ENCODE data around the gene LRRC59.
"Not testable (repeated sequence)": the region's sequence is repeated elsewhere in the genome, so short reads cannot be mapped to it uniquely, and the experiment has no call there.

LRRC59 gene

DNA sequence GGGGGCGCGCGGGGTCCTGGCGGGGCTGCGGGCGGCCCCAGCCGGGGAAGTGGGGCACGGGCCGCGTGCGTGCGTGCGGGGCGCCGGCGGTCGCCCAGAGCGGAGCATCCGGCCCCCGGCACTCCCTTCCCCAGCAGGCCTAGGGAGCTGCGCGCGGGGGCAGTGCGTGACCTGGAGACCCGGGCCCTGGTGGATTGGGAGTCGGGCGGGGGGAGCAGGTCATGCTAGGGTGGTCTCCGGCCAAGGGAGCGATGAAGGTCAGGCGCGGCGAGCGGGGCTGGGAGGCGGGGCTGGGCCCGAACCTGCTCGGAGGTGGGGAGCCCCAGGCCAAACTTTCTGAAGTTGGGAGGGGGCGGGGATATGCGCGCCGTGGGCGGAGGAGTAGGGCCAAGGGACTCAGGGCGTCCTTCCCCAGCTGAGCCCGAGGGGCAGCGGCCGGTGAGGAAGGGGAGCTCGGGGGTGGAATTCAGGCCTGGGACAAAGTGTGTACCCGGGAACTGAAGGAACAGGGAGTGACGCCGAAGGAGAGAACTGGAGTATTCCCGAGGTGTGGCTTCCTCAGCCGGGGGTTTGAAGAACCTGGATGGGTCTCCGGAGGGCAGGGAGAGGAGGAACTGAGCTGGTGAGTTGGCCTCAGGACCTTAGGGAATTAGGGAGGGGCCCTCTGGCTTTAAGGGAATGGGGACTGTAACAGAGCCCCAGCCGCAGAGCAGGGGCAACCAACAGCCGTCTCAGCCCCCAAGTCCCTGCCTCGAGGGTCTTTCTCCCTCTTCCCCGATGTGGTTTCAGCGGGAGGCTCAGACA is 50.8 kb downstream of the LRRC59 start:
- FAIRE-seq, result no peak
- peak; percentile 67 for DNase-seq (ENCODE audit: insufficient read length, low spot score)
- TF ChIP-seq POLR2A (IDR thresholded peaks at IDR 0.05; ENCODE audit: low read depth, low read length), result no peak

- FAIRE-seq, result no peak
- TF ChIP-seq POLR2A (IDR thresholded peaks at IDR 0.05; ENCODE audit: low read depth, low read length), result peak; percentile 59
- DNase-seq (ENCODE audit: insufficient read length, low spot score), result peak; percentile 97
These were observed 51.7 kb downstream of the LRRC59 start, which contains the start of gene XYLT2 for GRCh38 chr17:50345432-50346312. XYLT2 (plus strand) TSS chr17:50346126; CDS start chr17:50346141, 15 bp downstream.

DNA sequence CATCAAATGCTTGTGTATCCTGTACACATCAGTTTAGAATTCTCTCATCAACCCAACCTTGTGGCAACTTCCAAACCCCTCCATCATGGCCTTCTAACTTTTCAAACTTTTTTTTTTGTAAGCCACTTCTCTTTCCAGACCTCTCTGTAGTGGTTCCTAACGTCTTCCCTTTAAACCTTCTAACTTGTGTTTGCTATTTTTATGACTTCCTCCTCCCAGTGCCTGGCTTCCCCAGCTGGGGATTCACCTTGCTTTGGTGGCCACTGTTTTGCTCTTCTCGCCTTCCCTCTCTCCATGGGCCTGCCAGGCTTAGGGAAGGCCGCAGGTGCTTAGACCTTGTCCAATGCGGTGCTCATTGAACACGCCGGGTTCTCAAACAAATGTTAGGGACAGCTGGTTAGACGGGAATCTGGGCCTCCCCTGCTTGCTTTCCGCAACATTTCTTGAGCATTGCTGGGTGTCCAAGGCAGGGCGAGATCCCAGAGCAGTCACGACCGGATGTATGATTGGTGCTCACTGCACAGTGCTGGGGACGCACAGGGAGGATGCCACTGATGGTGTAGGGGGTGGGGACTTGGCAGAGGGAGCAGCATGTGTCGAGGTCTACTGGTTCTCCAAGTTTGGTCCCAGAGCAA is 52.5 kb downstream of the LRRC59 start:
- FAIRE-seq (no peak), DNase-seq (ENCODE audit: insufficient read length, low spot score) (no peak)
- no peak for TF ChIP-seq POLR2A (IDR thresholded peaks at IDR 0.05; ENCODE audit: low read depth, low read length)

DNA sequence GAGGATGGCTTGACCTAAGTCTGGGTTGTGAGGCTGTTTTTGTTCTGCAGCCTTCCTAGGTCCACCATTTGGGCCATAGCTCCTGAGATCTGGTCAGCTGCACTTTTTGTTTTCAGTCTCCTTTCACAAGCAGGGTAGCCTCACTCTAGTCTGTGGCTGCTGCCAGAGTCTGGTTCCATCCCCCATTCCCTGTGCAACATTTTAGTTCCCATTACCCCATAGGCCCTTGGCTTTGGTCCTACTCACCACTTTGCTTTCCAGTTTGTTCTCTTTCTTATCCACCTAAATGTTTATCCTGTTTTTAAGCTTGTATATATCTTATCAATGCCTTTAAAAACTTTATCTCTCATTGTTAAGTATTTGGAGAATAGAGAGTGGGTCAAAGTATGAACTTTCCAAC is 57.9 kb downstream of the LRRC59 start:
- no peak for TF ChIP-seq POLR2A (IDR thresholded peaks at IDR 0.05; ENCODE audit: low read depth, low read length)
- no peak for DNase-seq (ENCODE audit: insufficient read length, low spot score)
- FAIRE-seq, result no peak

DNA sequence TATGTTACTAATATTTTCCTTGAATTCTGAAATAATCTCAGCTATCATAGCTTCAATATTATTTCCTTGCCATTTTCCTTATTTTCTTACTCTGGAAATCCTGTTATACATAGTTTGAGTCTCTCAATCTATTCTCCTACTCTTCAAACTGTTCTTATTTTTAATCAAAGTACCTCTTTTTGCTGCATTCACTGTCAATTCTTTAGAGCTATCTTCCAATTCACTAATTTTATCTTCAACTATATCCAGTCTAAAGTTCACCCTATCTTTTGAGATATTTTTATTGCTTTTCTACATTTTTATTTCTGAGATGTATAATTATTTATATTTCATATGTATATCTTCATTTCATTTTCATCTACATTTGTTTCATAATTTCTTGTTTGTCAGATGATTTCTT is 58.7 kb downstream of the LRRC59 start:
- DNase-seq (ENCODE audit: insufficient read length, low spot score), result no peak
- TF ChIP-seq POLR2A (IDR thresholded peaks at IDR 0.05; ENCODE audit: low read depth, low read length), result no peak
- FAIRE-seq, result no peak

DNA sequence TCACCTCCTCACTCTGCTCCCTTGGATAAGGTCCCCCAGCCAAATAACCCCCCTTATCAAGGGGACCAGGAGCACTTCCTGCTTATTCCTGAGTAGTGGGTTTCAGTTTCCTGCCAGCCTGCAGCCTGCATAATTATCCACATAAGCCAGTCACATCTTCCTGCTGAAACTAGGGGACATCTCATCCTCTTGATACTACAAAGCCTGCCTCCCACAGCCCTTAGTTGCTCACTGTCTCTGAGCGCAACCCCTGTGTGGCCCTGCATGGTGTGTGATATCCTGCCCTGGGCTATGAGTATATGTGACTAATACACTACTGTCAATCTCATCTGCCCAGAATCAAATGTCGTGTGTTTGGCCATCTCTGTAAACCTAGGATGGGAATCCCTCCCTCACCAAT is 59.4 kb downstream of the LRRC59 start:
- DNase-seq (ENCODE audit: insufficient read length, low spot score) (no peak), FAIRE-seq (no peak)
- TF ChIP-seq POLR2A (IDR thresholded peaks at IDR 0.05; ENCODE audit: low read depth, low read length), result no peak

DNA sequence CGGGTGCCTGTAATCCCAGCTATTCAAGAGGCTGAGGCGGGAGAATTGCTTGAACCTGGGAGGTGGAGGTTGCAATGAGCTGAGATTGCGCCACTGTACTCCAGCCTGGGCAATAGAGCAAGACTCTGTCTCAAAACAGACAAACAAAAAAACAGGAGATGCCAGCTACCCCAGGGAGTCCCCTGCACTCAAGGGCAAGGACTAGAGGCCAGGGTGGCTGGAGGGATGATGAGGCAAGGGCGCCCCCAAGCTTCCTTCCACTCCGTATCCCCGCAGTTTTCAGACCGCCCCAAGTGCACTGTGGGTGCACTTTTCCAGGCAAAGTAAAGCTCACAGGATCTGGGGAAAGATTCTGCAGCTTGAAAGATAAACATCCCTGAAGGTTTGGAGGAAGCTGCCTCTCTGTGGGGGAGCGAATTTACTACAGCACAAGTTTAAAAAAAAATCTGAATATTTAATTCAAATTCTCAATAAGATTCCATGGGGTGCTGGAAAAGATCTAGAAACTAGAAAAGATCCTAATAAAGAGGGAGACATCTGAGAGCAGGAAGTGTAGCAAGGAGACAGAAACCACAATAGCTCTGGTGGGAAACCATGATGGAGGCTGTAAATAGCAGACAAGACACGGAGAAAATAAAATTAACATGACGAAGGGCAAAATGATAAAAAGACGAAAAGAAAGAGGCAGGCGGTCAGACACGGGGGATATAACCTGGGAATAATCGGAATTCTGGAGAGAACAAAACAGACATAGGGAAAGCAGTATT is 63.8 kb downstream of the LRRC59 start:
- not testable (repeated sequence) for FAIRE-seq; DNase-seq (ENCODE audit: insufficient read length, low spot score)

GRCh38 chr17:50332196-50332595 is 65.1 kb downstream of the LRRC59 start:
- FAIRE-seq (no peak), DNase-seq (ENCODE audit: insufficient read length, low spot score) (no peak)
- no peak for TF ChIP-seq POLR2A (IDR thresholded peaks at IDR 0.05; ENCODE audit: low read depth, low read length)
